ENCODE measurements around the gene PPME1. TPM values are rescaled to one million over a fixed set of nuclear protein-coding genes. Genes with fewer than 3 reads are reported as not detected.

Gene PPME1
- total RNA-seq, 1 experiment from 2014 or later = 39.4 TPM

GRCh38 chr11:74288161-74288560, 117.1 kb downstream of the PPME1 start:
- no peak overlapping the region for H3K9ac ChIP-seq (ENCODE audit: extremely low read depth, insufficient read length, low read length)
- no peak for DNase-seq

More at GRCh38 chr11:74288161-74288560, 117.1 kb downstream of the PPME1 start:
- no peak overlapping the region for H2AFZ ChIP-seq (ENCODE audit: low read length)
- no peaks in the 10 kb centered on the region for H3K36me3 Mint-ChIP-seq (ENCODE audit: insufficient read depth in 1 of 3, low read depth in 3 of 3)
- H3T11ph ChIP-seq (ENCODE audit: low read length) = no peak overlapping the region
- no peak overlapping the region for H4K5ac ChIP-seq (ENCODE audit: insufficient read length, low read depth, low read length)
- H3K4me1 ChIP-seq (ENCODE audit: insufficient read depth, low read length) = no peaks in the 10 kb centered on the region
- peaks cover 6% of the 10 kb centered on the region for H3K27me3 Mint-ChIP-seq (ENCODE audit: low read depth)
- H3K9me3 ChIP-seq (ENCODE audit: control insufficient read depth, low read depth, low read length) = no peaks in the 10 kb centered on the region
- no peak overlapping the region for H2BK20ac ChIP-seq (ENCODE audit: low read depth, low read length, poor library complexity, severe bottlenecking)
- H2AK5ac ChIP-seq (ENCODE audit: insufficient read length, low read length) = no peak overlapping the region
- H4K20me1 ChIP-seq (ENCODE audit: control insufficient read depth, insufficient read depth, insufficient read length) = no peaks in the 10 kb centered on the region
- H2BK12ac ChIP-seq (ENCODE audit: insufficient read length, low read depth, low read length) = no peak overlapping the region
- no peaks in the 10 kb centered on the region for H3K23me2 ChIP-seq (ENCODE audit: insufficient read length, low read depth, low read length, poor library complexity, severe bottlenecking)
- H2BK120ac ChIP-seq (ENCODE audit: low read depth, low read length, poor library complexity, severe bottlenecking) = no peak overlapping the region
- H3K79me2 ChIP-seq (ENCODE audit: insufficient read depth, low read length) = no peaks in the 10 kb centered on the region
- H3K4ac ChIP-seq (ENCODE audit: low read depth, low read length) = no peak overlapping the region
- no peaks in the 10 kb centered on the region for H3K4me1 Mint-ChIP-seq
- no peak overlapping the region for H3K18ac ChIP-seq (ENCODE audit: insufficient read length, low read depth, low read length)
- H3K27me3 ChIP-seq (ENCODE audit: insufficient read depth, low read length) = no peaks in the 10 kb centered on the region
- no peak overlapping the region for H3K14ac ChIP-seq (ENCODE audit: insufficient read depth, low read length)
- no peak overlapping the region for H3K27ac Mint-ChIP-seq
- WGBS (ENCODE audit: extremely low coverage, insufficient read length, low lambda C conversion rate) = no CpG with 5 or more reads among the region's 1 CpG
- H4K91ac ChIP-seq (ENCODE audit: insufficient read length, low read depth, low read length) = no peak overlapping the region
- H3K9me3 Mint-ChIP-seq = peaks cover 0 to 3% of the 10 kb centered on the region in 2 experiments; a peak in 4 of 5 replicates
- no peaks in the 10 kb centered on the region for H3K79me1 ChIP-seq (ENCODE audit: insufficient read depth, low read depth, low read length, poor library complexity, severe bottlenecking)
- H4K8ac ChIP-seq (replicated peaks; ENCODE audit: insufficient read length, low read depth, low read length) = no peak overlapping the region
- H2BK15ac ChIP-seq (ENCODE audit: low read depth, low read length) = no peak overlapping the region
- H2BK5ac ChIP-seq (ENCODE audit: insufficient read length, low read length) = no peak overlapping the region
- no peak overlapping the region for H3K23ac ChIP-seq (ENCODE audit: insufficient read length, low read depth, low read length)
- H3K4me3 Mint-ChIP-seq = no peak overlapping the region
- TF ChIP-seq, protein P1, sequence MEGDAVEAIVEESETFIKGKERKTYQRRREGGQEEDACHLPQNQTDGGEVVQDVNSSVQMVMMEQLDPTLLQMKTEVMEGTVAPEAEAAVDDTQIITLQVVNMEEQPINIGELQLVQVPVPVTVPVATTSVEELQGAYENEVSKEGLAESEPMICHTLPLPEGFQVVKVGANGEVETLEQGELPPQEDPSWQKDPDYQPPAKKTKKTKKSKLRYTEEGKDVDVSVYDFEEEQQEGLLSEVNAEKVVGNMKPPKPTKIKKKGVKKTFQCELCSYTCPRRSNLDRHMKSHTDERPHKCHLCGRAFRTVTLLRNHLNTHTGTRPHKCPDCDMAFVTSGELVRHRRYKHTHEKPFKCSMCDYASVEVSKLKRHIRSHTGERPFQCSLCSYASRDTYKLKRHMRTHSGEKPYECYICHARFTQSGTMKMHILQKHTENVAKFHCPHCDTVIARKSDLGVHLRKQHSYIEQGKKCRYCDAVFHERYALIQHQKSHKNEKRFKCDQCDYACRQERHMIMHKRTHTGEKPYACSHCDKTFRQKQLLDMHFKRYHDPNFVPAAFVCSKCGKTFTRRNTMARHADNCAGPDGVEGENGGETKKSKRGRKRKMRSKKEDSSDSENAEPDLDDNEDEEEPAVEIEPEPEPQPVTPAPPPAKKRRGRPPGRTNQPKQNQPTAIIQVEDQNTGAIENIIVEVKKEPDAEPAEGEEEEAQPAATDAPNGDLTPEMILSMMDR (conservative IDR thresholded peaks at IDR 0.05) = no peak
- H3K4me2 ChIP-seq (ENCODE audit: insufficient read depth, insufficient read length, low read length) = no peak overlapping the region
- no peak overlapping the region for H3K56ac ChIP-seq (ENCODE audit: insufficient read length, low read depth, low read length)
- H3K27ac ChIP-seq (ENCODE audit: insufficient read length, low read depth, low read length) = no peak overlapping the region
